ENCODE results near the gene UPK2. TPM values are rescaled to one million over a fixed set of nuclear protein-coding genes. Genes with fewer than 3 reads are reported as not detected.

UPK2 gene
- total and polyA plus RNA-seq, 2 of the 13 experiments (the other 11 are each of a cell fraction or from before 2014, with no cell fraction given) = not detected

DNA sequence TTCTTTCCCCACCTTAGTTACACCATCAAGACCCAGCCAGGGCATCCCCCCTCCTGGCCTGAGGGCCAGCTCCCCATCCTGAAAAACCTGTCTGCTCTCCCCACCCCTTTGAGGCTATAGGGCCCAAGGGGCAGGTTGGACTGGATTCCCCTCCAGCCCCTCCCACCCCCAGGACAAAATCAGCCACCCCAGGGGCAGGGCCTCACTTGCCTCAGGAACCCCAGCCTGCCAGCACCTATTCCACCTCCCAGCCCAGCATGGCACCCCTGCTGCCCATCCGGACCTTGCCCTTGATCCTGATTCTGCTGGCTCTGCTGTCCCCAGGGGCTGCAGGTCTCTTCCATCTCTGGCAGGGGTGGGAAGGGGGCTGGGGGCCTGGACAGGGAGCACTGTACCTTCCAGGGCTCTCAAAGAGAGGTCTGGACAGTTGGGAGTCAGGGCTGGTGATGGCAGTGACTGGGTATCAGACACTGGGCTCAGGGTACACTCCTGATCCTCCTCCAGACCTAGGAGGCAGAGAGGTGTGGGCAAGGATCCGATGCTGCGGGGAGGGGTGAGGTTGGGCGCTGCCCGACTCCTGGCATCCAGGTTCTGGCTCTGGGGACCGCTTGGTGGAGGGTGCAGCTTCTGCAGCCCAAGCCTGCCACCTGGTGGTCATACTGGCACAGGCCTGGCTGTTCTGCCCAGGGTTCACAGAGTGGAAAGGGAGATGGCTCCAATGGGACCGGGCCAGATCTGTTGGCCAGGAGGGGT is at the start of gene UPK2 (continued):
- TF ChIP-seq ZUFSP (CRISPR knock-in tag; IDR thresholded peaks at IDR 0.05; ENCODE audit: borderline replicate concordance) = no peak
- TF ChIP-seq, protein P1, sequence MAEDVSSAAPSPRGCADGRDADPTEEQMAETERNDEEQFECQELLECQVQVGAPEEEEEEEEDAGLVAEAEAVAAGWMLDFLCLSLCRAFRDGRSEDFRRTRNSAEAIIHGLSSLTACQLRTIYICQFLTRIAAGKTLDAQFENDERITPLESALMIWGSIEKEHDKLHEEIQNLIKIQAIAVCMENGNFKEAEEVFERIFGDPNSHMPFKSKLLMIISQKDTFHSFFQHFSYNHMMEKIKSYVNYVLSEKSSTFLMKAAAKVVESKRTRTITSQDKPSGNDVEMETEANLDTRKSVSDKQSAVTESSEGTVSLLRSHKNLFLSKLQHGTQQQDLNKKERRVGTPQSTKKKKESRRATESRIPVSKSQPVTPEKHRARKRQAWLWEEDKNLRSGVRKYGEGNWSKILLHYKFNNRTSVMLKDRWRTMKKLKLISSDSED (CRISPR knock-in tag; IDR thresholded peaks at IDR 0.05) = no peak
- no peak for TF ChIP-seq RBM22 (optimal IDR thresholded peaks at IDR 0.05; ENCODE audit: low read length)
- TF ChIP-seq SP5 (CRISPR knock-in tag; IDR thresholded peaks at IDR 0.05; ENCODE audit: borderline replicate concordance, low read depth) = no peak
- TF ChIP-seq ZNF251 (CRISPR knock-in tag; IDR thresholded peaks at IDR 0.05) = no peak
- no peak for TF ChIP-seq RORA (CRISPR knock-in tag; IDR thresholded peaks at IDR 0.05)
- TF ChIP-seq FOXJ3 (CRISPR knock-in tag; IDR thresholded peaks at IDR 0.05; ENCODE audit: borderline replicate concordance) = no peak
- TF ChIP-seq ZNF235 (CRISPR knock-in tag; IDR thresholded peaks at IDR 0.05; ENCODE audit: borderline replicate concordance) = no peak
- no peak for TF ChIP-seq ETV6 (CRISPR knock-in tag; conservative IDR thresholded peaks at IDR 0.05)
- no peak for TF ChIP-seq ZNF572 (CRISPR knock-in tag; IDR thresholded peaks at IDR 0.05)
- TF ChIP-seq, protein P2, sequence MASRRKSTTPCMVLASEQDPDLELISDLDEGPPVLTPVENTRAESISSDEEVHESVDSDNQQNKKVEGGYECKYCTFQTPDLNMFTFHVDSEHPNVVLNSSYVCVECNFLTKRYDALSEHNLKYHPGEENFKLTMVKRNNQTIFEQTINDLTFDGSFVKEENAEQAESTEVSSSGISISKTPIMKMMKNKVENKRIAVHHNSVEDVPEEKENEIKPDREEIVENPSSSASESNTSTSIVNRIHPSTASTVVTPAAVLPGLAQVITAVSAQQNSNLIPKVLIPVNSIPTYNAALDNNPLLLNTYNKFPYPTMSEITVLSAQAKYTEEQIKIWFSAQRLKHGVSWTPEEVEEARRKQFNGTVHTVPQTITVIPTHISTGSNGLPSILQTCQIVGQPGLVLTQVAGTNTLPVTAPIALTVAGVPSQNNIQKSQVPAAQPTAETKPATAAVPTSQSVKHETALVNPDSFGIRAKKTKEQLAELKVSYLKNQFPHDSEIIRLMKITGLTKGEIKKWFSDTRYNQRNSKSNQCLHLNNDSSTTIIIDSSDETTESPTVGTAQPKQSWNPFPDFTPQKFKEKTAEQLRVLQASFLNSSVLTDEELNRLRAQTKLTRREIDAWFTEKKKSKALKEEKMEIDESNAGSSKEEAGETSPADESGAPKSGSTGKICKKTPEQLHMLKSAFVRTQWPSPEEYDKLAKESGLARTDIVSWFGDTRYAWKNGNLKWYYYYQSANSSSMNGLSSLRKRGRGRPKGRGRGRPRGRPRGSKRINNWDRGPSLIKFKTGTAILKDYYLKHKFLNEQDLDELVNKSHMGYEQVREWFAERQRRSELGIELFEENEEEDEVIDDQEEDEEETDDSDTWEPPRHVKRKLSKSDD (CRISPR knock-in tag; IDR thresholded peaks at IDR 0.05; ENCODE audit: low read depth) = no peak
- TF ChIP-seq NR2F6 (IDR thresholded peaks at IDR 0.05) = no peak
- TF ChIP-seq NR2F6 (CRISPR knock-in tag; IDR thresholded peaks at IDR 0.05) = 0 out of 2 replicates have a peak, but pooled peaks have one; percentile 11
- 0 out of 2 replicates have a peak, but pooled peaks have one; percentile 13 for TF ChIP-seq MLX (CRISPR knock-in tag; IDR thresholded peaks at IDR 0.05)
- no peak for TF ChIP-seq ZMYM3 (CRISPR knock-in tag; IDR thresholded peaks at IDR 0.05)
- no peak for TF ChIP-seq MAFK (conservative IDR thresholded peaks at IDR 0.05 in 1 of 2, IDR thresholded peaks at IDR 0.05 in 1 of 2; ENCODE audit: low read length in 2 of 2)
- TF ChIP-seq ZNF34 (CRISPR knock-in tag; IDR thresholded peaks at IDR 0.05; ENCODE audit: borderline replicate concordance) = no peak
- TF ChIP-seq, protein P3, sequence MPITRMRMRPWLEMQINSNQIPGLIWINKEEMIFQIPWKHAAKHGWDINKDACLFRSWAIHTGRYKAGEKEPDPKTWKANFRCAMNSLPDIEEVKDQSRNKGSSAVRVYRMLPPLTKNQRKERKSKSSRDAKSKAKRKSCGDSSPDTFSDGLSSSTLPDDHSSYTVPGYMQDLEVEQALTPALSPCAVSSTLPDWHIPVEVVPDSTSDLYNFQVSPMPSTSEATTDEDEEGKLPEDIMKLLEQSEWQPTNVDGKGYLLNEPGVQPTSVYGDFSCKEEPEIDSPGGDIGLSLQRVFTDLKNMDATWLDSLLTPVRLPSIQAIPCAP (CRISPR knock-in tag; IDR thresholded peaks at IDR 0.05; ENCODE audit: low read depth) = no peak
- TF ChIP-seq ELK4 (CRISPR knock-in tag; IDR thresholded peaks at IDR 0.05; ENCODE audit: borderline replicate concordance) = no peak
- no peak for TF ChIP-seq SUZ12 (IDR thresholded peaks at IDR 0.05; ENCODE audit: low read depth, low read length)
- TF ChIP-seq ZNF737 (CRISPR knock-in tag; IDR thresholded peaks at IDR 0.05; ENCODE audit: borderline replicate concordance) = no peak

Measured in HepG2 (cell line).